ENCODE results near the gene KLHL29. TPM values are rescaled to one million over a fixed set of nuclear protein-coding genes. Genes with fewer than 3 reads are reported as not detected.

KLHL29 gene
- total RNA-seq, 3 donors from 2014 or later (not counting 1 experiment from before 2014, with no cell fraction given) = 0.24 to 0.43 (median 0.33) TPM

GRCh38 chr2:23505218-23505983 lies 120.4 kb downstream of the KLHL29 start:
- Mint-ChIP-seq H3K27me3 (ENCODE audit: low read depth in 2 of 2) (peaks cover 0 to 5% of the 10 kb centered on the region in 2 donors), H3K9me3 (no peaks in the 10 kb centered on the region), H3K36me3 (no peaks in the 10 kb centered on the region), H3K4me3 (no peak overlapping the region), H3K4me1 (peaks cover 0 to 7% of the 10 kb centered on the region in 2 donors), H3K27ac (no peak overlapping the region)
- 82% methylated on average over 9 of the region's 9 CpGs for WGBS (ENCODE audit: insufficient coverage)
- Histone ChIP-seq H3K9me3 (ENCODE audit: control insufficient read depth, insufficient read depth, low read length) (no peaks in the 10 kb centered on the region), H3K27me3 (ENCODE audit: control insufficient read depth, insufficient read depth, low read length) (no peaks in the 10 kb centered on the region), H3K4me3 (ENCODE audit: low read length) (no peak overlapping the region), H3K27ac (ENCODE audit: low read length) (no peak overlapping the region), H3K36me3 (ENCODE audit: control insufficient read depth, insufficient read depth, low read length) (no peaks in the 10 kb centered on the region), H3K4me1 (ENCODE audit: control insufficient read depth, insufficient read depth, low read length) (peaks cover 4% of the 10 kb centered on the region)
- no peak for DNase-seq
- ATAC-seq = no peak
- TF ChIP-seq, protein P1, sequence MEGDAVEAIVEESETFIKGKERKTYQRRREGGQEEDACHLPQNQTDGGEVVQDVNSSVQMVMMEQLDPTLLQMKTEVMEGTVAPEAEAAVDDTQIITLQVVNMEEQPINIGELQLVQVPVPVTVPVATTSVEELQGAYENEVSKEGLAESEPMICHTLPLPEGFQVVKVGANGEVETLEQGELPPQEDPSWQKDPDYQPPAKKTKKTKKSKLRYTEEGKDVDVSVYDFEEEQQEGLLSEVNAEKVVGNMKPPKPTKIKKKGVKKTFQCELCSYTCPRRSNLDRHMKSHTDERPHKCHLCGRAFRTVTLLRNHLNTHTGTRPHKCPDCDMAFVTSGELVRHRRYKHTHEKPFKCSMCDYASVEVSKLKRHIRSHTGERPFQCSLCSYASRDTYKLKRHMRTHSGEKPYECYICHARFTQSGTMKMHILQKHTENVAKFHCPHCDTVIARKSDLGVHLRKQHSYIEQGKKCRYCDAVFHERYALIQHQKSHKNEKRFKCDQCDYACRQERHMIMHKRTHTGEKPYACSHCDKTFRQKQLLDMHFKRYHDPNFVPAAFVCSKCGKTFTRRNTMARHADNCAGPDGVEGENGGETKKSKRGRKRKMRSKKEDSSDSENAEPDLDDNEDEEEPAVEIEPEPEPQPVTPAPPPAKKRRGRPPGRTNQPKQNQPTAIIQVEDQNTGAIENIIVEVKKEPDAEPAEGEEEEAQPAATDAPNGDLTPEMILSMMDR (IDR thresholded peaks at IDR 0.05) = no peak
- intact Hi-C loops (cut with micrococcal nuclease) = no loop called here

- Histone ChIP-seq H3K27ac (ENCODE audit: low read length) (no peak overlapping the region), H3K36me3 (ENCODE audit: control insufficient read depth, insufficient read depth, low read length) (no peaks in the 10 kb centered on the region), H3K4me1 (ENCODE audit: control insufficient read depth, insufficient read depth, low read length) (peaks cover 4% of the 10 kb centered on the region), H3K4me3 (ENCODE audit: low read length) (no peak overlapping the region), H3K9me3 (ENCODE audit: control insufficient read depth, insufficient read depth, low read length) (no peaks in the 10 kb centered on the region), H3K27me3 (ENCODE audit: control insufficient read depth, insufficient read depth, low read length) (no peaks in the 10 kb centered on the region)
- DNase-seq (no peak), ATAC-seq (no peak)
- Mint-ChIP-seq H3K36me3 (no peaks in the 10 kb centered on the region), H3K9me3 (no peaks in the 10 kb centered on the region), H3K27ac (no peak overlapping the region), H3K4me3 (no peak overlapping the region), H3K27me3 (ENCODE audit: low read depth in 2 of 2) (peaks cover 0 to 5% of the 10 kb centered on the region in 2 donors), H3K4me1 (peaks cover 0 to 7% of the 10 kb centered on the region in 2 donors)
- WGBS (ENCODE audit: insufficient coverage) = 77% methylated on average over 10 of the region's 10 CpGs
- TF ChIP-seq, protein P1 (IDR thresholded peaks at IDR 0.05) = no peak
- intact Hi-C loops (cut with micrococcal nuclease) = no loop called here
These were observed 121.0 kb downstream of the KLHL29 start for GRCh38 chr2:23505984-23506380.

- intact Hi-C loops (cut with micrococcal nuclease) = no loop called here
- Histone ChIP-seq H3K27me3 (ENCODE audit: control insufficient read depth, insufficient read depth, low read length) (no peaks in the 10 kb centered on the region), H3K36me3 (ENCODE audit: control insufficient read depth, insufficient read depth, low read length) (no peaks in the 10 kb centered on the region), H3K27ac (ENCODE audit: low read length) (no peak overlapping the region), H3K4me3 (ENCODE audit: low read length) (no peak overlapping the region), H3K9me3 (ENCODE audit: control insufficient read depth, insufficient read depth, low read length) (no peaks in the 10 kb centered on the region), H3K4me1 (ENCODE audit: control insufficient read depth, insufficient read depth, low read length) (peaks cover 4% of the 10 kb centered on the region)
- H3K9me3 Mint-ChIP-seq = no peaks in the 10 kb centered on the region
- DNase-seq (no peak), ATAC-seq (no peak)
- H3K4me1 Mint-ChIP-seq = peaks cover 0 to 7% of the 10 kb centered on the region in 2 donors
- no peak overlapping the region for H3K27ac Mint-ChIP-seq
- TF ChIP-seq, protein P1 (IDR thresholded peaks at IDR 0.05) = no peak
- H3K36me3 Mint-ChIP-seq = no peaks in the 10 kb centered on the region
- peaks cover 0 to 5% of the 10 kb centered on the region in 2 donors for H3K27me3 Mint-ChIP-seq (ENCODE audit: low read depth in 2 of 2)
- no peak overlapping the region for H3K4me3 Mint-ChIP-seq
- WGBS (ENCODE audit: insufficient coverage) = 54% methylated on average over 9 of the region's 9 CpGs
These were observed 121.7 kb downstream of the KLHL29 start for GRCh38 chr2:23506531-23507266.
